ENCODE results near the gene CCNB2. TPM values are rescaled to one million over a fixed set of nuclear protein-coding genes. Genes with fewer than 3 reads are reported as not detected.
A peak's percentile ranks its signal among the peaks of the same experiment; 100 is the strongest.

The CCNB2 gene
- total RNA-seq, 4 donors from 2014 or later, result 1.1 to 2.1 (median 1.7) TPM

- H3K27ac ChIP-seq, result no peak overlapping the region
- no peak overlapping the region for H3K4me3 ChIP-seq (replicated peaks in 1 of 3)
- H3K4me1 ChIP-seq, result peaks cover under 1 to 18% of the 10 kb centered on the region in 2 donors
- 94 to 99% methylated on average over 6 of the region's 6 CpGs for WGBS, 2 donors
- TF ChIP-seq CTCF (IDR thresholded peaks at IDR 0.05), result no peak
- no peak for TF ChIP-seq POLR2A (IDR thresholded peaks at IDR 0.05)
- intact Hi-C loops (cut with DNase I), result no loop called here
- H3K9me3 ChIP-seq, result no peaks in the 10 kb centered on the region
- H3K36me3 ChIP-seq, result peaks cover 0 to 15% of the 10 kb centered on the region in 2 donors
- DNase-seq, result no peak
- H3K27me3 ChIP-seq, result no peaks in the 10 kb centered on the region
These were observed 47.9 kb downstream of the CCNB2 start for GRCh38 chr15:59152694-59153450.

- no peak overlapping the region for H3K27ac ChIP-seq
- peaks cover 0 to 15% of the 10 kb centered on the region in 2 donors for H3K36me3 ChIP-seq
- no peak overlapping the region for H3K4me3 ChIP-seq (replicated peaks in 1 of 3)
- peaks cover 6 to 19% of the 10 kb centered on the region in 2 donors for H3K4me1 ChIP-seq
- WGBS, 2 donors, result 95 to 100% methylated on average over 2 to 8 of the region's 8 CpGs
- no peaks in the 10 kb centered on the region for H3K9me3 ChIP-seq
- intact Hi-C loops (cut with DNase I), result no loop called here
- no peaks in the 10 kb centered on the region for H3K27me3 ChIP-seq
- no peak for DNase-seq
- TF ChIP-seq CTCF (IDR thresholded peaks at IDR 0.05) (no peak), POLR2A (IDR thresholded peaks at IDR 0.05) (no peak)
These were observed 48.5 kb downstream of the CCNB2 start for GRCh38 chr15:59153466-59153865.

DNA sequence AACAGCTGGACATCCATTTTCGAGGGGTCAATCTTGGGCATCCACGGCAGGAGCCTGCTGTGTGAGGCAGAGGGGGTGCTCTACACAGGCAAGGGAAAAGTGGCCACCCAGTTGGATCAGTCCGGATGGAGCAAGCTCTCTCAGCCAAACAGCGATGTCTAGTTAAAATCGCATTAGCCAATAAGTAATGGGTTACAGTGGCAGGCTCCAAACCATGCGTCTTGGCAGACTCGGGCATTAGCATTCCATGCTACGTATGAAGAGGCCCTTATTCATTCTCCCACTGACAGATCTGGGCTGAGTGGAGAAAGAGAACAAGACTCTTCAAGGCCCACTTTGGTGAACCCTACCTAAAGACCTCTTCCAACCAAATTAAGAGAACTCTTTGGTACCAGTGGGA, 49.3 kb downstream of the CCNB2 start:
- H3K27ac ChIP-seq, result no peak overlapping the region
- peaks cover 12 to 25% of the 10 kb centered on the region in 2 donors for H3K4me1 ChIP-seq
- intact Hi-C loops (cut with DNase I), result no loop called here
- no peak for TF ChIP-seq POLR2A (IDR thresholded peaks at IDR 0.05)
- no peaks in the 10 kb centered on the region for H3K9me3 ChIP-seq
- H3K27me3 ChIP-seq, result no peaks in the 10 kb centered on the region
- peak; percentile 22 to 45 for DNase-seq
- H3K36me3 ChIP-seq, result peaks cover 0 to 15% of the 10 kb centered on the region in 2 donors
- 46 to 73% methylated on average over 7 to 8 of the region's 8 CpGs for WGBS, 2 donors
- no peak overlapping the region for H3K4me3 ChIP-seq (replicated peaks in 1 of 3)

DNA sequence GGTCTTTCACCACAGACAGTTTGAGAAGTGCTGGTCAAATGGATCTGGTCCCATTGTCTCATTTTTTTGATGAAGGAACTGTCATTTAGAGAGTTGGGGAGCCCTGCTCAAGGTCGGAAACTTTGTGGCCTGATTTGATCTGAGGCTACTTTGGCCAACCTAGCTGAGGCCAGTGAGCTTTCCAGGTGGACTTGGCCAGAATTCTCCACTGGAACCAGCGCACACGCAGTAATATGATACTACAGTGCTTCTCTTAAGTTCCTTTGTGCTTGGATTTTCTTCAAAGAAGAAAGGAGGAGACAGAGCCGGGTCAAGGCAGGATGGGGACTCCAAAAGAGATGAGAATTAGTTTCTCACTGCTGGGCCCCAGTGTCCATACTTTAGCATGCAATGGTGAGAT, 50.5 kb downstream of the CCNB2 start:
- intact Hi-C loops (cut with DNase I), result no loop called here
- Histone ChIP-seq H3K27ac (no peak overlapping the region), H3K9me3 (no peaks in the 10 kb centered on the region), H3K36me3 (peaks cover 0 to 15% of the 10 kb centered on the region in 2 donors), H3K4me3 (replicated peaks in 1 of 3) (no peak overlapping the region), H3K27me3 (no peaks in the 10 kb centered on the region), H3K4me1 (peaks cover 14 to 27% of the 10 kb centered on the region in 2 donors)
- TF ChIP-seq POLR2A (IDR thresholded peaks at IDR 0.05) (no peak), CTCF (IDR thresholded peaks at IDR 0.05) (no peak)
- 61 to 73% methylated on average over 4 of the region's 4 CpGs for WGBS, 2 donors
- no peak for DNase-seq

- no peaks in the 10 kb centered on the region for H3K9me3 ChIP-seq
- H3K27me3 ChIP-seq, result no peaks in the 10 kb centered on the region
- H3K4me3 ChIP-seq (replicated peaks in 1 of 3), result no peak overlapping the region
- H3K4me1 ChIP-seq, result peaks cover 14 to 27% of the 10 kb centered on the region in 2 donors
- DNase-seq, result no peak
- TF ChIP-seq POLR2A (IDR thresholded peaks at IDR 0.05), result no peak
- no peak for TF ChIP-seq CTCF (IDR thresholded peaks at IDR 0.05)
- WGBS, 2 donors, result 89 to 98% methylated on average over 5 of the region's 5 CpGs
- peaks cover 3 to 17% of the 10 kb centered on the region in 2 donors for H3K36me3 ChIP-seq
- intact Hi-C loops (cut with DNase I), result no loop called here
- peak overlapping the region in 1 of 3 donors; percentile 95 for H3K27ac ChIP-seq
These were observed 52.5 kb downstream of the CCNB2 start for GRCh38 chr15:59157396-59157795.

All from thyroid gland (tissue), 4 donors.